Activated CD4-positive, alpha-beta T cell treated with anti-CD3 and anti-CD28 coated beads, Interleukin-2, amount 10 ng/mL, durations not matched to agents 7 days and 5 days (primary cell): ENCODE measurements around the gene PKD1. TPM values are rescaled to one million over a fixed set of nuclear protein-coding genes. Genes with fewer than 3 reads are reported as not detected.
"Not testable (repeated sequence)": the region's sequence is repeated elsewhere in the genome, so short reads cannot be mapped to it uniquely, and the experiment has no call there.

Source experiments
- CTCF ChIA-PET: fragments of 350-600 bp; sonication (Branson Sonifier 250); formaldehyde crosslinking; loops from one replicate; lab custom pipeline; 2021; ENCODE audit warnings: antibody characterized with exemption; lab: Charles Lee
- POLR2A ChIA-PET: fragments of 350-600 bp; sonication (Branson Sonifier 250); formaldehyde crosslinking; loops from one replicate; lab custom pipeline; 2021; ENCODE audit warnings: antibody characterized with exemption; lab: Charles Lee
- DNase-seq: peaks from one replicate; pipeline ENCODE4 v3.0.0-alpha.2; 2020
- H3K27ac Mint-ChIP-seq: one replicate; pipeline ENCODE4 v1.8.0; 2021; ENCODE audit warnings: mild to moderate bottlenecking, moderate library complexity, mixed read lengths
- H3K27me3 Mint-ChIP-seq: one replicate; pipeline ENCODE4 v1.8.0; 2021; ENCODE audit warnings: mixed read lengths
- H3K36me3 Mint-ChIP-seq: one replicate; pipeline ENCODE4 v1.8.0; 2021; ENCODE audit warnings: low read depth, mixed read lengths
- H3K4me1 Mint-ChIP-seq: one replicate; pipeline ENCODE4 v1.8.0; 2021; ENCODE audit warnings: mixed read lengths
- H3K4me3 Mint-ChIP-seq: one replicate; pipeline ENCODE4 v1.8.0; 2021; ENCODE audit warnings: mild to moderate bottlenecking, moderate library complexity, mixed read lengths
- H3K9me3 Mint-ChIP-seq: one replicate; pipeline ENCODE4 v1.8.0; 2021; ENCODE audit warnings: mixed read lengths
- total RNA-seq, 2 experiments: library from RNA; stranded (reverse); gene quantifications; one replicate each; pipeline ENCODE4 v1.2.3, GENCODE V29; 2021

PKD1 gene
- total RNA-seq, 2 experiments from 2014 or later = 72.9 to 77.2 TPM

DNA sequence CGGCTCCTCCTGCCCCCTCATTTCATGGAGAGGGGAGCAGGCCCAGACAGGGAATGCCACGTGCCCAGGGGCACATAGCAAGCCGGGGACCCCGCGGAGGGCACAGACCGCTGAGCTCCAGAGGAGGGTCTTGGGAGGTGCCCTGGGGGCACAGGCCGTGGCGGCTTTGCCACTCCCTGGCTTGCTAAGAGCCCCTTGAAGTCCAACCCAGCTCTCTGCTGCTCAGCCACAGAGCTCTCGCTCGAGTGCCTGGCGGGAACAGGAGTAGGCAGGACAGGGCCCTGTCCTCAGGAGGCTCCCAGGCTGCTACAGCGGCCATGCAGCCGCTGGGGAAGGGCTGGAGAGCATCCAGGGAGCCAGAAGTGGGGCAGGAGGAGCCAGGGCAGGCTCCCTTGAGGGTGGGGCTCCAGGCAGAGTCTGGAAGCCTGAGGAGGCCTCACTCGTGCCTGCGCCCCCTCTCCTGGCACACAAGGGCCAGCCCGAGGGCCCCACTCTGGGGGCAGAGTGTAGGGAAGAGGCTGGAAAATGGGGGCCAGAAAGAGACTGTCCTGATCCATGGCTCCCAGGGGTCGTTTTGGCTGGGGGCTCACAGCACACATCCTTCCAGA, 8.3 kb upstream of the PKD1 start:
- CTCF ChIA-PET = interaction anchor here (1.6 kb wide), 1 partner anchor 9 kb away, joined by 6 read pairs; no protein-coding TSS in a partner anchor
- POLR2A ChIA-PET = no interaction called here

GRCh38 chr16:2142942-2143877, 7.5 kb upstream of the PKD1 start:
- Mint-ChIP-seq H3K27me3 (no peaks in the 10 kb centered on the region), H3K36me3 (no peaks in the 10 kb centered on the region), H3K4me3 (no peak overlapping the region), H3K4me1 (peaks cover 6% of the 10 kb centered on the region), H3K9me3 (no peaks in the 10 kb centered on the region), H3K27ac (no peak overlapping the region)
- CTCF ChIA-PET = interaction anchor here (1.6 kb wide), 1 partner anchor 10 kb away, joined by 6 read pairs; no protein-coding TSS in a partner anchor
- POLR2A ChIA-PET = no interaction called here
- no peak for DNase-seq

More for the DNA sequence above, 8.3 kb upstream of the PKD1 start:
- Mint-ChIP-seq H3K9me3 (no peaks in the 10 kb centered on the region), H3K4me3 (no peak overlapping the region), H3K27me3 (no peaks in the 10 kb centered on the region), H3K36me3 (no peaks in the 10 kb centered on the region), H3K27ac (no peak overlapping the region), H3K4me1 (peaks cover 4% of the 10 kb centered on the region)
- no peak for DNase-seq

DNA sequence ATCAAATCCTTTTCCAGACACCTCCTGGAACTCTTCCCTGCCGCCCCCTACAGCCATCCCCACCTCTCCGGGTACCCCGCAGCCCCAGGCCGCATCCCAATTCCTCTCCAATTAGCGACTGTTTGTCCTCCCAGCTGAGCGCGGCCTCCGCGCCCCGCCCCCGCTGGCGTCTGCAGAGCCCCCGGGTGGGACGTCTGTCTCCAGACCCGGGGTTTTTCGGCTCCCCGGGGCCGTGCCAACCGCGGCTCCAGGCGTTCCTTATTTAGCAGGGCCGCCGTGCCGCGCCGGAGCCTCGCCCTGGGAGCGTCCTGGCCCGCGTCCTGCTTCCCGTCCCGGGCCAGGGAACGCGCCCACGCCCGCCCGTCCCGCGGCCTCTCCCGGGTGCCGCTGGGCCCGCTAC, 627 bp downstream of the PKD1 start:
- DNase-seq, H3K9me3 Mint-ChIP-seq: not testable (repeated sequence)
- H3K27ac Mint-ChIP-seq = peak overlapping the region; percentile 76

DNA sequence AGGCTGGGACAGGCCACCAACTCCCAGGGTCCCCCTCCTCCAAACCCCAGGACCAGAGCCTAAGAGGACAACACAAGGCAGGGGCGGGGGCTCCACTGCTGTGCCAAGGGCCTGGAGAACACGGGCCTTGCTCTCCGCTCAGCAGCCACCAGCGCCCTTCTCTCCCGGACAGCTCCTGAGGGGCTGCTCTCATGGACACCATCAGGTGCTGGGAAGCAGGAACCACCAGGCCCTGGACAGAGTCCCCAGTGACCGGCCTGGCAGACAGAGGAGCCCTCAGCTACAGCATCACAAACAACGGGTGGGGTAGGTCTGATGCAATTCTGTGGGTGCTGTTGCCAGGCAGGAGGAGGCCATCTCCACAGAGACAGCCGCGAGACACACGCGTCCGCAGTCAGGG, 1.9 kb downstream of the PKD1 start:
- DNase-seq, H3K4me3 Mint-ChIP-seq, H3K9me3 Mint-ChIP-seq, CTCF ChIA-PET, H3K27ac Mint-ChIP-seq, H3K36me3 Mint-ChIP-seq, H3K27me3 Mint-ChIP-seq, POLR2A ChIA-PET: not testable (repeated sequence)
- H3K4me1 Mint-ChIP-seq = peaks cover 10% of the 10 kb centered on the region

More for the DNA sequence above, 627 bp downstream of the PKD1 start:
- CTCF ChIA-PET, H3K36me3 Mint-ChIP-seq, H3K27me3 Mint-ChIP-seq, POLR2A ChIA-PET: not testable (repeated sequence)
- H3K4me3 Mint-ChIP-seq = peak overlapping the region; percentile 75
- peaks cover 10% of the 10 kb centered on the region for H3K4me1 Mint-ChIP-seq

GRCh38 chr16:2129890-2130447, 5.7 kb downstream of the PKD1 start:
- POLR2A ChIA-PET, DNase-seq, H3K27ac Mint-ChIP-seq, H3K27me3 Mint-ChIP-seq, H3K9me3 Mint-ChIP-seq, CTCF ChIA-PET, H3K36me3 Mint-ChIP-seq, H3K4me3 Mint-ChIP-seq, H3K4me1 Mint-ChIP-seq: not testable (repeated sequence)

DNA sequence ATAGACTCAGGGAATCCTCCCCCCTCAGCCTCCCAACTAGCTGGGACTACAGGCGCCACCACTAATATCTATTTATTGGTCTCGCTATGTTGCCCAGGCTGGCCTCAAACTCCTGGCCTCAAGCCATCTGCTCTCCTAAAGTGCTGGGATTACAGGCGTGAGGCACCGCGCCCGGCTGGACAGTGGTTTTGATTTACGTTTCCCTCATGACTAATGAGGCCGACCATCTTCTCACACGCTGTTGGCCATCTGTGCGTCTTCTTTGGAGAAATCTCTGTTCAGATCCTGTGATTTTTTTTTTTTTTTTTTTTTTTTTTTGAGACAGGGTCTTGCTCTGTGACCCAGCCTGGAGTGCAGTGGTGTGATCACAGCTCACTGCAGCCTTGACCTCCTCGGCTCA, 6.4 kb downstream of the PKD1 start:
- H3K27ac Mint-ChIP-seq, H3K4me1 Mint-ChIP-seq, CTCF ChIA-PET: not testable (repeated sequence)

DNA sequence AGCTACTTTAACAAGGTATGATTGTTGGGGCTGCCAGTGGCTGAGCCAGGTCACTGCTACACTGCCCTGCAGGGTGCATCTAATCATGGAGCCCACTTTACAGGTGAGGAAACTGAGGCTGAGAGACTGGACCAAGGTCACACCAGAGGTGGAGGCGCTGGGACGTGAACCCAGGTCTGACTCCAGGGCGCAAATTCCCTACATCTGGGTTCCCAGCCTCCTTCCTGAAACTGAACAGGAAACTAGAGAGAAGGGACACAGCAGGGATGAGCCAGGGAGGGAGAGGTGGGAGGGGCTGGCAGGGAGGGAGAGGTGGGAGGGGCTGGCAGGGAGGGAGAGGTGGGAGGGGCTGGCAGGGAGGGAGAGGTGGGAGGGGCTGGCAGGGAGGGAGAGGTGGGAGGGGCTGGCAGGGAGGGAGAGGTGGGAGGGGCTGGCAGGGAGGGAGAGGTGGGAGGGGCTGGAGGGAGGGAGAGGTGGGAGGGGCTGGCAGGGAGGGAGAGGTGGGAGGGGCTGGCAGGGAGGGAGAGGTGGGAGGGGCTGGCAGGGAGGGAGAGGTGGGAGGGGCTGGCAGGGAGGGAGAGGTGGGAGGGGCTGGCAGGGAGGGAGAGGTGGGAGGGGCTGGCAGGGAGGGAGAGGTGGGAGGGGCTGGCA, 7.9 kb downstream of the PKD1 start:
- H3K9me3 Mint-ChIP-seq, H3K4me1 Mint-ChIP-seq, POLR2A ChIA-PET, H3K36me3 Mint-ChIP-seq, CTCF ChIA-PET, H3K4me3 Mint-ChIP-seq, H3K27me3 Mint-ChIP-seq, H3K27ac Mint-ChIP-seq, DNase-seq: not testable (repeated sequence)

More for the DNA sequence above, 6.4 kb downstream of the PKD1 start:
- H3K27me3 Mint-ChIP-seq, POLR2A ChIA-PET, H3K4me3 Mint-ChIP-seq, H3K9me3 Mint-ChIP-seq, H3K36me3 Mint-ChIP-seq, DNase-seq: not testable (repeated sequence)

DNA sequence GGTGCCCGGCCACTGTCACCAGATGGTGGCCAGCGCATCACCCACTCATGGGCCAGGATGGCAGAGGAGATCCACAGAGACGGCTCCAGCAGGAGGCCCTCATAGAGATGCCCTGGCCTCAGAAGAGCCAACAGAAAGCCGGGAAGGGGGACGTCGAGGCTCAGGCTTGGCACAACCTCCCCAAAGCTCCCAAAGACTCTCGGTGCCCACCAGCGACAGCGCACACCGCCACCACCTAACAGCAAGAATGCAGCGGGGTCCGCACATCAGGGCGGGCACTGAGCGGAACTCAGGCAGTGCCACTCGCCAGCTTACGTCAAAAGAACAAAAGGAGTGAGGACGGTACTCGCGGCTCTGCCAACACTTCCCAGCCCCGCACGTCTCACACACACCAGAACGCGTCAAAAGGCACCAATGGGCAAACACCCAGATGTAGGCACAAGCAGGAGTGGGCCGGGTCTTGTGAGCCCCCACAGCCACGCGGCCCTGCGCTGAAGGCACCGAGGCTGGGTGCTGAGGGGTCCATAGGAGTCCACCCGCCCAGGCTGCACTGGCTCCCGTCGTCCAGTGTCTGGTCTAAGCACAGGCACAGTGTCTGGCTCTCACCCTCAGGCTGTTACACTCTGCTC, 8.7 kb downstream of the PKD1 start:
- H3K27me3 Mint-ChIP-seq, H3K27ac Mint-ChIP-seq, H3K36me3 Mint-ChIP-seq, H3K4me3 Mint-ChIP-seq, POLR2A ChIA-PET, H3K4me1 Mint-ChIP-seq, H3K9me3 Mint-ChIP-seq, DNase-seq: not testable (repeated sequence)
- CTCF ChIA-PET = interaction anchor here (0.6 kb wide), 1 partner anchor 212 kb away, joined by 3 read pairs; no protein-coding TSS in a partner anchor

GRCh38 chr16:2126161-2126743, 9.4 kb downstream of the PKD1 start:
- H3K4me3 Mint-ChIP-seq, POLR2A ChIA-PET, H3K36me3 Mint-ChIP-seq, H3K27ac Mint-ChIP-seq, H3K27me3 Mint-ChIP-seq, DNase-seq, H3K9me3 Mint-ChIP-seq, H3K4me1 Mint-ChIP-seq: not testable (repeated sequence)
- CTCF ChIA-PET = interaction anchor here (0.6 kb wide), 1 partner anchor 212 kb away, joined by 3 read pairs; no protein-coding TSS in a partner anchor

- H3K4me1 Mint-ChIP-seq, H3K27me3 Mint-ChIP-seq, DNase-seq, CTCF ChIA-PET, H3K4me3 Mint-ChIP-seq, H3K27ac Mint-ChIP-seq, H3K9me3 Mint-ChIP-seq, H3K36me3 Mint-ChIP-seq, POLR2A ChIA-PET: not testable (repeated sequence)
These were observed 10.1 kb downstream of the PKD1 start for GRCh38 chr16:2125609-2126008.

- H3K4me1 Mint-ChIP-seq, DNase-seq, CTCF ChIA-PET, H3K36me3 Mint-ChIP-seq, H3K27ac Mint-ChIP-seq, POLR2A ChIA-PET, H3K9me3 Mint-ChIP-seq, H3K27me3 Mint-ChIP-seq, H3K4me3 Mint-ChIP-seq: not testable (repeated sequence)
These were observed 10.8 kb downstream of the PKD1 start for GRCh38 chr16:2124694-2125444.

DNA sequence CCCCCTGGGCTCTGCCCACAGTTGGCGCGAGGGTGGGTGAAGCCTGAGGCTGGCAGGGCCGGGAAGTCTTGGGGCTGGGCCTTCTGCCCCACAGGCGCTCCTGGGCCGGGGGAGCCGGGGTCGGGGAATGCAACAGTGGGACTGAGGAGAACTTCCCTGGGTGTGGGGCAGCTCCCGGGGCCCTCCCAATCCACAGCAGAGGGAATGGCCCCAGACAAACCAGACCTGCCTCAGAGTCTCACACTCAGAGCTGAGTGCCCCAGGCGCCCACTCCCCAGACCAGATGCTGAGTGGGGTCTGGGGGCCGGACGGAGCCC, 11.4 kb downstream of the PKD1 start:
- H3K4me1 Mint-ChIP-seq, DNase-seq, H3K27me3 Mint-ChIP-seq, H3K9me3 Mint-ChIP-seq, H3K27ac Mint-ChIP-seq, CTCF ChIA-PET, POLR2A ChIA-PET, H3K4me3 Mint-ChIP-seq, H3K36me3 Mint-ChIP-seq: not testable (repeated sequence)
